ENCODE data around the gene MSN.

MSN gene

DNA sequence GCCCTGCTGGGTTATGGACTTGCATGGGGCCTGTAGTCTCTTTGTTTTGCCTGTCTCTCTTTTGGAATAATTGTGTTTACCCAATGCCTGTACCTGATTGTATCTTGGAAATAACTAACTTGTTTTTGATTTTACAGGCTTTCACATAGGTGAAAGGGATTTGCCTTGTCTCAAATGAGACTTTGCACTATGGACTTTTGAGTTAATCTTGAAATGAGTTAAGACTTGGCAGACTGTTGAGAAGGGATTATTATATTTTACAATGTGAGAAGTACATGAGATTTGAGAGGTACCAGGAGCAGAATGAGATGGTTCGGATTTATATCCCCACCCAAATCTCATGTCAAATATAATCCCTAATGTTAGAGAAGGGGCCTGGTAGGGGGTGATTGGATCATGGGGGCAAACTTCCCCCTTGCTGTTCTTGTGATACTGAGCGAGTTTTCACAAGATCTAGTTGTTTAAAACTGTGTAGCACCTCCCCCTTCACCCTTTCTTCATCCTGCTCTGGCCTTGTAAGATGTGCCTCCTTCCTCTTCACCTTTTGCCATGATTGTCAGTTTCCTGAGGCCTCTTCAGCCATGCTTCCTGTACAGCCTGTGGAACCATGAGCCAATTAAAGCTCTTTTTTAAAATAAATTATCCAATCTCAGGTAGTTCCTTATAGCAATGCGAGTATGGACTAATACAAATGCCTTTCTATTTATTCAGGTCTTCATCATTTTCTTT is 102.3 kb downstream of the MSN start:
- Mint-ChIP-seq H3K27me3 (no peaks in the 10 kb centered on the region), H3K9me3 (ENCODE audit: low read depth) (no peaks in the 10 kb centered on the region), H3K27ac (no peak overlapping the region), H3K4me3 (no peak overlapping the region), H3K4me1 (ENCODE audit: low read depth) (peaks cover 6% of the 10 kb centered on the region), H3K36me3 (no peaks in the 10 kb centered on the region)

- no peaks in the 10 kb centered on the region for H3K36me3 Mint-ChIP-seq
- no peak overlapping the region for H3K4me3 Mint-ChIP-seq
- H3K9me3 Mint-ChIP-seq (ENCODE audit: low read depth) = no peaks in the 10 kb centered on the region
- H3K27ac Mint-ChIP-seq = no peak overlapping the region
- peaks cover 6% of the 10 kb centered on the region for H3K4me1 Mint-ChIP-seq (ENCODE audit: low read depth)
- H3K27me3 Mint-ChIP-seq = no peaks in the 10 kb centered on the region
Observed at GRCh38 chrX:65772842-65773241, 105.4 kb downstream of the MSN start.

DNA sequence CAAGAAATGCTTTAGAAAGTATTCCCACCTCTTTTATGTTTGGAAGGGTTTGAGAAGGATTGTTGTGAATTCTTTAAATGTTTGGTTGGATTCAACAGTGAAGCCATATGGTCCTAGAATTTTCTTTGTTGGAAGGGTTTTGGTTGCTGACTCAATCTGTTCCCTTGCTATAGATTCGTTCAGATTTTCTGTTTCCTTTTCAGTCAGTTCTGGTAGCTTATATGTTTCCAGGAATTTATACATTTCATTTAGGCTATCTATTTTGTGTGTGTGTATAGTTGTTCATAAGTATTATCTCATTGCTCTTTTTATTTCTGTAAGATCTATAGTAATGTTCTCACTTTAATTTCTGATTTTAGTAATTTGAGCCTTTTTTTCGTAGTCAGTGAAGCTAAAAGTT is 114.4 kb downstream of the MSN start:
- Mint-ChIP-seq H3K9me3 (ENCODE audit: low read depth) (no peaks in the 10 kb centered on the region), H3K27me3 (no peaks in the 10 kb centered on the region), H3K4me3 (no peak overlapping the region), H3K36me3 (no peaks in the 10 kb centered on the region), H3K4me1 (ENCODE audit: low read depth) (peaks cover 17% of the 10 kb centered on the region), H3K27ac (no peak overlapping the region)

DNA sequence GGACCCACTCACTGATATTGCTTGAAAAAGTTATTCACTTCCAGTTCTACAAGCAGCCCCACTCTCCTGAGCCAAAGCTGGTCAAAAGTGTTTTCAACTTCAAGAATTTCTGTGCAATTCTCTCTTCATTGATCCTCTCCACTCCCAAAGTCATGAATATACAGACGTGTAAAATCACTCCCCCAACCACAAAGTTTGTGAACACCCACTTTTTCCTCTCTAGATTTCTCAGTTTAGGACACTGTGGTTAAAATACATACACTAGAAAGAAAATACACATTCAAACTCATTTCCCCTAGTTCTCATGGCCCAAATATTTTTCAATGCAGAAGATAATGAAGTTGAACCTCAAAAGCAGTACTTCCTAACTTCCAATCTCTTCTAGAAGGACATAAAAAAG is 116.3 kb downstream of the MSN start:
- no peak overlapping the region for H3K27ac Mint-ChIP-seq
- no peaks in the 10 kb centered on the region for H3K27me3 Mint-ChIP-seq
- no peak overlapping the region for H3K4me3 Mint-ChIP-seq
- H3K4me1 Mint-ChIP-seq (ENCODE audit: low read depth) = peaks cover 13% of the 10 kb centered on the region
- no peaks in the 10 kb centered on the region for H3K9me3 Mint-ChIP-seq (ENCODE audit: low read depth)
- no peaks in the 10 kb centered on the region for H3K36me3 Mint-ChIP-seq
